Panc1 (cell line): Measurements from ENCODE around the gene SYT9. TPM values are rescaled to one million over a fixed set of nuclear protein-coding genes. Genes with fewer than 3 reads are reported as not detected.

Experiments used
- ATAC-seq: fragments of 200-7000 bp; cut with Tn5 transposase; 2 replicates; pipeline ENCODE4 v1.9.1; 2020; ENCODE audit warnings: mild to moderate bottlenecking, moderate library complexity
- BruUV-seq: library from RNA; stranded (reverse); fragments of 400-500 nt; replicated peaks from 2 replicates; lab custom pipeline; 2021; lab: Mats Ljungman, UMichigan
- CTCF ChIA-PET: fragments of 300-600 bp; sonication (Branson Sonifier 250); formaldehyde crosslinking; loops from one replicate; lab custom pipeline; 2022; ENCODE audit warnings: antibody characterized with exemption; lab: Charles Lee
- POLR2A ChIA-PET: fragments of 300-600 bp; sonication (Branson Sonifier 250); formaldehyde crosslinking; loops from one replicate; lab custom pipeline; 2022; ENCODE audit warnings: antibody characterized with exemption; lab: Charles Lee
- DNase-seq: peaks from one replicate; pipeline ENCODE4 v3.0.0-alpha.2; 2010; ENCODE audit warnings: low read depth, low spot score
- H3K27ac ChIP-seq: 2 replicates; pipeline ENCODE4 v1.5.1; 2011; ENCODE audit warnings: mild to moderate bottlenecking, low read length, inconsistent platforms
- H3K27me3 ChIP-seq: fragments of 200-500 bp; sonication (Bioruptor generic); 2 replicates; pipeline ENCODE4 v1.6.0; 2014; ENCODE audit warnings: low read length, inconsistent platforms; ENCODE audit not compliant: control insufficient read depth, insufficient read depth
- H3K36me3 ChIP-seq: fragments of 200-500 bp; sonication (Bioruptor generic); 2 replicates; pipeline ENCODE4 v1.5.1; 2014; ENCODE audit warnings: inconsistent platforms, mild to moderate bottlenecking, low read length, moderate library complexity; ENCODE audit not compliant: control insufficient read depth, insufficient read depth
- H3K4me1 ChIP-seq: 2 replicates; pipeline ENCODE4 v1.5.1; 2011; ENCODE audit warnings: inconsistent platforms, mild to moderate bottlenecking, low read length, moderate library complexity; ENCODE audit not compliant: control insufficient read depth, insufficient read depth
- H3K4me3 ChIP-seq, 2 experiments: 2 replicates each; pipeline ENCODE4 v1.5.1; 2011 to 2012; ENCODE audit warnings: low read depth in 2 of 2, low read length in 2 of 2, mild to moderate bottlenecking in 2 of 2, inconsistent platforms in 1 of 2, moderate library complexity in 1 of 2
- H3K9me3 ChIP-seq: fragments of 200-500 bp; sonication (Bioruptor generic); 2 replicates; pipeline ENCODE4 v1.5.1; 2014; ENCODE audit warnings: low read depth, mild to moderate bottlenecking, inconsistent platforms, low read length, moderate library complexity; ENCODE audit not compliant: control insufficient read depth, insufficient read depth
- CTCF ChIP-seq: fragments of 450-650 bp; IDR thresholded peaks from 2 replicates; pipeline ENCODE4 v1.5.1; 2017; ENCODE audit warnings: mild to moderate bottlenecking
- POLR2AphosphoS5 ChIP-seq: IDR thresholded peaks from 2 replicates; pipeline ENCODE4 v1.6.1; 2012; ENCODE audit warnings: mild to moderate bottlenecking, low read depth, low read length, moderate library complexity
- REST ChIP-seq, 2 experiments: IDR thresholded peaks; 2 replicates each; pipeline ENCODE4 v1.6.1; 2011 to 2012; ENCODE audit warnings: low read depth in 2 of 2, control low read depth in 1 of 2, low read length in 1 of 2, mild to moderate bottlenecking in 1 of 2, moderate library complexity in 1 of 2; ENCODE audit not compliant: insufficient read depth in 1 of 2
- SIN3A ChIP-seq: IDR thresholded peaks from 2 replicates; pipeline ENCODE4 v1.6.1; 2012; ENCODE audit warnings: low read depth, mild to moderate bottlenecking, low read length, moderate library complexity, borderline replicate concordance; ENCODE audit not compliant: insufficient read depth
- TCF7L2 ChIP-seq: IDR thresholded peaks from 2 replicates; pipeline ENCODE4 v1.6.1; 2011; ENCODE audit warnings: mild to moderate bottlenecking, low read depth, low read length, inconsistent platforms
- in situ Hi-C: cut with HindIII; loops from 2 replicates; pipeline ENCODE4 v1.10.0; 2016; ENCODE audit warnings: low sequenced_read_pairs, low pct_unique_long_range_greater_than_20kb
- intact Hi-C: fragments of 100-400 bp; cut with micrococcal nuclease; formaldehyde crosslinking; loops from one replicate; pipeline ENCODE4 v1.10.0; 2022; ENCODE audit not compliant: unreplicated experiment
- total RNA-seq: library from RNA; stranded (reverse); gene quantifications from one replicate; pipeline ENCODE4 v1.2.1, GENCODE V29; 2021; ENCODE audit not compliant: unreplicated experiment

SYT9 gene
- total RNA-seq, 1 experiment from 2014 or later: 3.7 TPM

GRCh38 chr11:7423946-7424345 is 172.2 kb downstream of the SYT9 start:
- BruUV-seq: no TSS peak
- CTCF ChIA-PET: no interaction called here

GRCh38 chr11:7427733-7428132 is 176.0 kb downstream of the SYT9 start:
- ATAC-seq (no peak), DNase-seq (no peak)
- Histone ChIP-seq H3K9me3 (no peaks in the 10 kb centered on the region), H3K27me3 (no peaks in the 10 kb centered on the region), H3K27ac (no peak overlapping the region), H3K4me1 (no peaks in the 10 kb centered on the region), H3K4me3 (no peak overlapping the region), H3K36me3 (no peaks in the 10 kb centered on the region)
- no TSS peak for BruUV-seq
- in situ Hi-C loops (no loop called here), intact Hi-C loops (no loop called here)
- ChIA-PET POLR2A (no interaction called here), CTCF (no interaction called here)
- no peak for TF ChIP-seq SIN3A
- TF ChIP-seq CTCF: no peak
- TF ChIP-seq REST (IDR thresholded peaks at IDR 0.05; ENCODE audit: insufficient read depth in 1 of 2, low read depth in 2 of 2, low read length in 1 of 2): no peak
- no peak for TF ChIP-seq POLR2AphosphoS5
- no peak for TF ChIP-seq TCF7L2

More at GRCh38 chr11:7423946-7424345, 172.2 kb downstream of the SYT9 start:
- DNase-seq (no peak), ATAC-seq (no peak)
- TF ChIP-seq TCF7L2: no peak
- TF ChIP-seq REST (IDR thresholded peaks at IDR 0.05; ENCODE audit: insufficient read depth in 1 of 2, low read depth in 2 of 2, low read length in 1 of 2): no peak
- TF ChIP-seq SIN3A: no peak
- TF ChIP-seq POLR2AphosphoS5: no peak
- TF ChIP-seq CTCF: no peak
- intact Hi-C loops: no loop called here
- H3K27ac ChIP-seq: no peak overlapping the region
- no peaks in the 10 kb centered on the region for H3K36me3 ChIP-seq
- H3K9me3 ChIP-seq: no peaks in the 10 kb centered on the region
- H3K27me3 ChIP-seq: no peaks in the 10 kb centered on the region
- H3K4me3 ChIP-seq: no peak overlapping the region
- in situ Hi-C loops: no loop called here
- POLR2A ChIA-PET: no interaction called here
- no peaks in the 10 kb centered on the region for H3K4me1 ChIP-seq
